Erythroblast (primary cell): ENCODE data around the gene FKBP6.

Experiments used
- GATA1 ChIP-seq: IDR thresholded peaks from 2 replicates; pipeline ENCODE4 v1.6.1; 2011; ENCODE audit warnings: low read depth, mild to moderate bottlenecking, control low read depth, low read length, moderate library complexity
- POLR2A ChIP-seq: IDR thresholded peaks from 2 replicates; pipeline ENCODE4 v1.6.1; 2011; ENCODE audit warnings: mild to moderate bottlenecking, low read length

GRCh38 chr7:73369622-73370021, 41.7 kb downstream of the FKBP6 start:
- TF ChIP-seq POLR2A (no peak), GATA1 (no peak)
